WI38 (cell line): ENCODE data around the gene IL17B.

ENCODE experiments used
- H3K4me3 ChIP-seq: 2 replicates; pipeline ENCODE4 v1.5.1; 2011; ENCODE audit warnings: low read depth, mild to moderate bottlenecking, control low read depth, low read length
- CTCF ChIP-seq: IDR thresholded peaks from 2 replicates; pipeline ENCODE4 v1.5.1; 2012; ENCODE audit warnings: low read depth, mild to moderate bottlenecking, control low read depth, low read length

Gene IL17B

DNA sequence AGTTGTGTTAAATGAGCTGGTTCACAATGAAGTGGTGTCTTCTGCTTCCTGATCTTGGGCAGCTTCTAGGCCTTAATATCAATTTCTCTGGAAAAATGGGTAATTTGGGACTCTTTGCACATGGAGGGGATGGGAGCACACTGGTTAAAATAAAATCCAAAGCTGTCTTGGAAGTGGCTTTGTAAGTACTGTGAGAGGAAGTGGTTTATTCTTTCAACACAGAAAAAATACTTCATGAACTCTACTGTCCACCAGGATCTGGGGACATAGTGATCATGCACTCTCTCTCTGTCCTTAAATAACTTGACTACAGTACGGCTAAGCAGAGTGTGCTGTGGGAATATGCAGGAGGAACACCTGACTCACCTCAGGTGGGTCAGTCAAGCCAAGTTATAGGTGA is 18.8 kb downstream of the IL17B start:
- H3K4me3 ChIP-seq: no peak overlapping the region
- no peak for TF ChIP-seq CTCF

DNA sequence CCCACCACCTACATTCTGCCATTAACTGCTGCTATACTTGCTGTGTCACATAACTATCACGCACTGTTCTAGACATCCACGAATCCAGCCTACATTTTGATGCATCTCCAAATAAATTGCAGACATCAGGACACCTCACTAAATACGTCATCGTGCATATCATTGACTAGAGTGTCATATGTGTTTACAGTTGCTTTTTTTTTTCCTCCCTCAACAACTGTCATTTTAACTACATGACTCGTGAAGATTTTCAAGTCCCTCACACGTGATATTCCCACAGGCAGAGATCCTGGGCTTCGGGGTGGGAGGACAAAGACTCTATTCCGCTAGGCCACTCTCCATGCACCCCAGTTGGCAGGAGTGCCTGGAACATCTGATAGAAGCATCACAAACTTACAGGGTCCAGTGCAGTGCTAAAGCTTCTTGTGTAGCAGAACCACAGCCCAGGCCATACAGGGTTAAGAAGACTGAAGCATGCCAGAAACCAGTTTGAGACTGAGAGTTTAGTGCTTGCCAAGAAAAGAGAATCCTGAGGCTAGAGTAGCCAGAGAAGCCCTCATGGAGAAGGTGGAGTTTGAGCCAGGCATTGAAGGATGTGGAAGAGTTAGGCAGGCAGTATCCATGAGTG is 20.1 kb downstream of the IL17B start:
- TF ChIP-seq CTCF: no peak
- H3K4me3 ChIP-seq: peak overlapping the region; percentile 80

DNA sequence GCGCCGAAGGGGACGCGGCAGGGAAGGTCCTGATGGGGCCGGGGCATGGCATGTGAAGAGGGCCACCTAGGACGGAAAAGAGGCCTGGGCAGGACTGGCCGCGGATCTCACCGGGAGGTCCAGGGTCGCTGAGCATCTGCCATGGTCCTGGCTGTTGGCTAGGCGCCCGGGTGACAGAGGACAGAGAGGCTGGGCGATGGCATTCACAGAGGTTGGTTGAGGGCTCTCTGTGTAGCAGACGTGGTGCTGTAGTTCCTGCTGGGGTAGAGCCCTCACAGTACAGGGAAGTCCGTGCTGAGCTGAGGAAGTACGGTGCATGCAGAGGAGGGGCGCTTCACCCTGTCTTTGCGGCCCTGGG is 20.8 kb downstream of the IL17B start:
- TF ChIP-seq CTCF: no peak
- H3K4me3 ChIP-seq: peak overlapping the region; percentile 80

DNA sequence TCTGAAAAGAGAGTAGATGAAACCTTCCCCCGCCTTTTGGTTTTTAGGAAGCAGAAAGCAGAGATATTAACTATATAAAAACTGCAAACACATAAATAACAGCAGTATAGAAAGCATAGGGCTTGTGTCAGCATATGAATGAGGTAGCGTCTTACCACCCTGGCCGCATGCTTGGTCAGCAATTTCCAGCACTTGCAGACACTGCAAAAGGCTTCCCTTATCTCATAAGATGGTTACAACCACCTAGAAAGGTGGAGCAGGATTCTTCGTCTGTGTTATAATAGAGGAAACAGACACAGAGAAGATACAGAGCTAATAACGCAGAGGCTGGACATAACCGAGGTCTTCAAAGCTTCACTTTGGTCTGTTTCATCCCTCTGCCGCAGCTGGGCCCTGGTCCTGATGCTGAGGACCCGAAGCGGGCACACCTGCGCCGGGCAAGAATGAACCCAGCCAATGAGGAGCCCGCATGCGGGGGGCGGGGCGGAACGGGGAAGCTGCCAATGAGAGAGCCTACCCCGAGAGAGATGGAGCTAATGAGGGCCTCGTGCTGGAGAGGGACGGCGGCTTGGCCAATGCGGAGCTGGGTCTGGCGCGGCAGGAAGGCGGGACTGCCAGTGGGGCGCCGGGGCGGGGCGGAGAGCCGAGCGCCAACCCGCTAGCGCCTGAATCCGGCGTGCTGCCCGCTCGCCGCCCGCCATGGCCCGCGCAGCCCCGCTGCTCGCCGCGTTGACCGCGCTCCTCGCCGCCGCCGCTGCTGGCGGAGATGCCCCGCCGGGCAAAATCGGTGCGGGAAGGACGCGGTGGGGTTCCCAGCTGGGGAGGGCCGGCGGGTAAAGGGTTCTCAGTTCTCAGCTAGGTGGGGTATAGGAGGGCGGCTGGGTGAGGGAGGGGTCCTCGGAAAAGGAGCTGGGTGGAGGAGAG is 21.5 kb downstream of the IL17B start, which contains the start of gene PCYOX1L:
Gene PCYOX1L (plus strand): TSS at position 677 of the 924 bp plus-strand sequence. CDS start 23 bp downstream, at position 700.
- no peak for TF ChIP-seq CTCF
- H3K4me3 ChIP-seq: peak within 1 kb of the TSS; percentile 80

- no peak for TF ChIP-seq CTCF
- H3K4me3 ChIP-seq: no peak overlapping the region
Measured at GRCh38 chr5:149356391-149356790, 22.7 kb downstream of the IL17B start.

DNA sequence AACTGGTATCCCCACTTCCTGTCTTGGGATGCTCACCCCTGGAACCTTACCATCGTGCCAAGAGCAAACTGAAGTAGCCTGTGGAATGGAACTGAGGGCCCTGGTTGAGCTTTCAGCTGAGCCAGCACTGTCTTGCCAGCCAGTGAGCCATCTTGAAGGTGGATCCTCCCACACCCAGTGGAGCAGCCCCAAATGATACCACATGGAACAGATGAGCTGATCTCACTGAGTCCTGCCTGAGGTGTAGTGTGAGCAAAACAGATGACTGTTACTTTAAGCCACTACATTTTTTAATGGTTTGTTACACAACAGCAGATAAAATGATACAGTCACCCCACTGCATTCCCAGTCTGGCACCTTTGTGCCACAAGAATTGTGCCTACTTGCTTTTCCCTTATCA is 23.4 kb downstream of the IL17B start:
- TF ChIP-seq CTCF: no peak
- no peak overlapping the region for H3K4me3 ChIP-seq

DNA sequence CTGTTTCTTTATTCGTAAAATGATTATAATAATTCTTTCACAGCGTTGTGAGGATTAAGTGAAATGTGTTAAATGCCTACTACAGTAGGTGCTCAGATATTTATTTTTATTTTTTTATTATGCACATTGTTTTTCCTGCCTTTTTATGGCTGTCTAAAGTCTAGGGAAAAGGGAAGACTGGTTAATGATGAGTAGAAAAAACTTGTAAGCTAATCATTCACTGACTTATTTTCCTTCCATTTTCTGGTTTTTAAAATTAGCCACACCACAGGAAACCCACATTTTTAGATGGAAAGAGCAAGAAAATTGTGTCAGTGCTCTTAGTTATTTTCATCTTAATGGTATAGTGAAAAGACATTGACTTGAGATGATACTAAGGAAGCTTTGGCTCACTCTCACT is 25.2 kb downstream of the IL17B start:
- TF ChIP-seq CTCF: no peak
- H3K4me3 ChIP-seq: no peak overlapping the region
